Uterus (tissue), 4 donors: ENCODE data around the gene P2RX7. TPM values are rescaled to one million over a fixed set of nuclear protein-coding genes. Genes with fewer than 3 reads are reported as not detected.

ENCODE experiments used
- DNase-seq, 2 donors: peaks; one replicate each; pipeline ENCODE4 v3.0.0-alpha.2; 2019 to 2020
- H3K27ac ChIP-seq, 2 donors: fragments of 200-600 bp; sonication (generic); 1 replicate in 1 of 2; 2 replicates in 1 of 2; pipeline ENCODE4 v1.5.1; 2016 to 2018
- H3K27me3 ChIP-seq, 2 donors: fragments of 200-600 bp; sonication (generic); one replicate each; pipeline ENCODE4 v1.5.1; 2018 to 2019; ENCODE audit warnings: control low read depth in 1 of 2
- H3K36me3 ChIP-seq, 2 donors: fragments of 200-600 bp; sonication (generic); one replicate each; pipeline ENCODE4 v1.5.1; 2019; ENCODE audit warnings: control low read depth in 1 of 2
- H3K4me1 ChIP-seq, 2 donors: fragments of 200-600 bp; sonication (generic); one replicate each; pipeline ENCODE4 v1.5.1; 2018 to 2019; ENCODE audit warnings: control low read depth in 1 of 2
- H3K4me3 ChIP-seq, 2 donors: fragments of 200-600 bp; sonication (generic); 1 replicate in 1 of 2; 2 replicates in 1 of 2; pipeline ENCODE4 v1.5.1; 2018 to 2019; ENCODE audit warnings: mild to moderate bottlenecking in 1 of 2
- H3K9me3 ChIP-seq, 2 donors: fragments of 200-600 bp; sonication (generic); one replicate each; pipeline ENCODE4 v1.5.1; 2019; ENCODE audit warnings: control low read depth in 1 of 2
- POLR2A ChIP-seq, 2 donors: fragments of 450-650 bp; IDR thresholded peaks; one replicate each; pipeline ENCODE4 v1.6.1; 2016; ENCODE audit warnings: antibody characterized with exemption in 2 of 2, mild to moderate bottlenecking in 1 of 2, moderate library complexity in 1 of 2
- intact Hi-C: fragments of 100-400 bp; cut with DNase I; formaldehyde crosslinking; loops from one replicate; pipeline ENCODE4 v1.15.1; 2023; ENCODE audit warnings: low total_unique reads
- total RNA-seq, 4 donors: library from RNA; depleted of rRNA in 3 of 4; stranded (reverse); fragments of >200 nt in 3 of 4; gene quantifications; one replicate each; pipeline versions ENCODE4 v1.1.0 to v1.2.4, GENCODE V29; 2014 to 2023
- TF ChIP-seq, protein P1 (sequence below), 4 experiments: fragments of 200-600 bp in 2 of 4; fragments of 450-650 bp in 2 of 4; sonication (generic) in 2 of 4; IDR thresholded peaks; one replicate each; pipeline ENCODE4 v1.5.1; 2016 to 2019; ENCODE audit warnings: antibody characterized with exemption in 4 of 4, mild to moderate bottlenecking in 2 of 4, moderate library complexity in 1 of 4
- donor health status: DM: yes; HTN: yes; CAD: no.

P2RX7 gene
- total RNA-seq, 4 donors from 2014 or later: 1.0 to 7.7 (median 3.1) TPM

- Histone ChIP-seq H3K9me3 (no peaks in the 10 kb centered on the region), H3K36me3 (no peaks in the 10 kb centered on the region), H3K4me3 (no peak overlapping the region), H3K4me1 (no peaks in the 10 kb centered on the region), H3K27me3 (no peaks in the 10 kb centered on the region), H3K27ac (no peak overlapping the region)
- TF ChIP-seq, protein P1, sequence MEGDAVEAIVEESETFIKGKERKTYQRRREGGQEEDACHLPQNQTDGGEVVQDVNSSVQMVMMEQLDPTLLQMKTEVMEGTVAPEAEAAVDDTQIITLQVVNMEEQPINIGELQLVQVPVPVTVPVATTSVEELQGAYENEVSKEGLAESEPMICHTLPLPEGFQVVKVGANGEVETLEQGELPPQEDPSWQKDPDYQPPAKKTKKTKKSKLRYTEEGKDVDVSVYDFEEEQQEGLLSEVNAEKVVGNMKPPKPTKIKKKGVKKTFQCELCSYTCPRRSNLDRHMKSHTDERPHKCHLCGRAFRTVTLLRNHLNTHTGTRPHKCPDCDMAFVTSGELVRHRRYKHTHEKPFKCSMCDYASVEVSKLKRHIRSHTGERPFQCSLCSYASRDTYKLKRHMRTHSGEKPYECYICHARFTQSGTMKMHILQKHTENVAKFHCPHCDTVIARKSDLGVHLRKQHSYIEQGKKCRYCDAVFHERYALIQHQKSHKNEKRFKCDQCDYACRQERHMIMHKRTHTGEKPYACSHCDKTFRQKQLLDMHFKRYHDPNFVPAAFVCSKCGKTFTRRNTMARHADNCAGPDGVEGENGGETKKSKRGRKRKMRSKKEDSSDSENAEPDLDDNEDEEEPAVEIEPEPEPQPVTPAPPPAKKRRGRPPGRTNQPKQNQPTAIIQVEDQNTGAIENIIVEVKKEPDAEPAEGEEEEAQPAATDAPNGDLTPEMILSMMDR (IDR thresholded peaks at IDR 0.05): no peak
- no peak for TF ChIP-seq POLR2A (IDR thresholded peaks at IDR 0.05)
- intact Hi-C loops: no loop called here
- DNase-seq: no peak
Observed at GRCh38 chr12:121135320-121135719, 2.6 kb downstream of the P2RX7 start.

DNA sequence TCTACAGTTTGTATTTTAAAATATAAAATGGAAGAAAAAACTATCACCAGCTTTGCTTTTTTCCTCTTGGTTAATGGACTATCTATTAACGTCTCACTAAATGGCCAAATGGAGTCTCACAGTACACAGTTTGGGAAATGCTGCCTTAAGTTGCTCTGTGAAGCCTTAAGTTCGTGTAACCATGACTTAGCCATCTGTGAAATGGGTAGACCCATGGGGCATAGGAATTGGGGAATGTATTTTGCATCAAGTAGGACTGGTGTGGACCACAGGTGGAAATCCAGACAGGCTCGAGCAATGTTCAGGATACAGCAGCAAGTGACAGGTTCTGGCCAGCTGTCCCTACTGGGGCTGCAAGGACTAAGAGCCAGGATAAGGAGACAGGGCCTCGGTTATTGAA is 4.8 kb downstream of the P2RX7 start:
- H3K27me3 ChIP-seq: no peaks in the 10 kb centered on the region
- intact Hi-C loops: no loop called here
- TF ChIP-seq POLR2A (IDR thresholded peaks at IDR 0.05): no peak
- TF ChIP-seq, protein P1 (IDR thresholded peaks at IDR 0.05): no peak
- H3K4me3 ChIP-seq: no peak overlapping the region
- no peaks in the 10 kb centered on the region for H3K4me1 ChIP-seq
- H3K9me3 ChIP-seq: no peaks in the 10 kb centered on the region
- H3K27ac ChIP-seq: no peak overlapping the region
- H3K36me3 ChIP-seq: no peaks in the 10 kb centered on the region
- DNase-seq: no peak

- no peaks in the 10 kb centered on the region for H3K9me3 ChIP-seq
- no peaks in the 10 kb centered on the region for H3K27me3 ChIP-seq
- no peak overlapping the region for H3K27ac ChIP-seq
- TF ChIP-seq, protein P1 (IDR thresholded peaks at IDR 0.05): no peak
- TF ChIP-seq POLR2A (IDR thresholded peaks at IDR 0.05): no peak
- no peak overlapping the region for H3K4me3 ChIP-seq
- H3K4me1 ChIP-seq: no peaks in the 10 kb centered on the region
- intact Hi-C loops: no loop called here
- no peak for DNase-seq
- no peaks in the 10 kb centered on the region for H3K36me3 ChIP-seq
Observed at GRCh38 chr12:121138284-121138683, 5.6 kb downstream of the P2RX7 start.

DNA sequence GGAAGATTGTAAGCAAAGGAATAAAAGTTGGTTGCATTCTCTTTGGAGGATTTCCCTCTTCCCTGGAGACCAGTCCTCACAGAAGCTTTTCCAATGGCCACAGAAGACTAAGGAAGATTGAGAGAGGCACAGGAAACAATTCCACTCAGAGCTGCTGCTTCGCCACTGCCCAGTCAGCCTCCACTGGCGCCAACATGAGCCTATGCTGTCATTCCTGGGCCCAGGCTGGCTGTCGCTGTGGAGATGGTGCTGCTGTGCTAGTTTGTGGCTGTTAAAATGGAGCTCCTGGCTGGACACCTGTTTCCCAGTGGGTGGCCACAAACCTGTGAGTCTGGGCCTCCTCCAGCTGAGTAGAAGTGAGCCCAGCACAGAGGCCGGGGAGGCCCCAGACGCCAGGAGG is 6.6 kb downstream of the P2RX7 start:
- Histone ChIP-seq H3K27me3 (no peaks in the 10 kb centered on the region), H3K27ac (no peak overlapping the region), H3K4me3 (no peak overlapping the region), H3K9me3 (no peaks in the 10 kb centered on the region), H3K36me3 (no peaks in the 10 kb centered on the region), H3K4me1 (no peaks in the 10 kb centered on the region)
- intact Hi-C loops: no loop called here
- DNase-seq: no peak
- no peak for TF ChIP-seq POLR2A (IDR thresholded peaks at IDR 0.05)
- TF ChIP-seq, protein P1 (IDR thresholded peaks at IDR 0.05): no peak

GRCh38 chr12:121142171-121142950 is 9.7 kb downstream of the P2RX7 start:
- Histone ChIP-seq H3K4me1 (no peaks in the 10 kb centered on the region), H3K4me3 (no peak overlapping the region), H3K9me3 (no peaks in the 10 kb centered on the region), H3K36me3 (no peaks in the 10 kb centered on the region), H3K27ac (no peak overlapping the region), H3K27me3 (no peaks in the 10 kb centered on the region)
- no peak for DNase-seq
- intact Hi-C loops: no loop called here
- TF ChIP-seq POLR2A (IDR thresholded peaks at IDR 0.05): no peak
- TF ChIP-seq, protein P1 (IDR thresholded peaks at IDR 0.05): no peak
